ENCODE measurements around the gene MIGA2. TPM values are rescaled to one million over a fixed set of nuclear protein-coding genes. Genes with fewer than 3 reads are reported as not detected.

The MIGA2 gene
- total and polyA plus RNA-seq, 2 of the 8 experiments (the other 6 are each of a cell fraction or from before 2014, with no cell fraction given): 24.6 to 39.0 TPM

- Histone ChIP-seq H3K23me2 (ENCODE audit: low read depth, low read length) (no peaks in the 10 kb centered on the region), H3K79me1 (ENCODE audit: low read depth, low read length) (no peaks in the 10 kb centered on the region), H3K23ac (ENCODE audit: insufficient read length) (no peak overlapping the region), H3K56ac (replicated peaks; ENCODE audit: insufficient read length, low read depth, low read length) (no peak overlapping the region), H3K4me2 (ENCODE audit: insufficient read depth in 1 of 2, low read depth in 2 of 2, low read length in 2 of 2) (no peak overlapping the region), H3K4ac (replicated peaks; ENCODE audit: insufficient read length, low read depth, low read length) (no peak overlapping the region), H3K14ac (ENCODE audit: insufficient read length) (no peak overlapping the region), H3K4me1 (replicated peaks in 1 of 4; ENCODE audit: control insufficient read depth in 3 of 4, insufficient read depth in 4 of 4, low read length in 3 of 4) (peaks cover 6 to 19% (median 17%) of the 10 kb centered on the region in 4 experiments), H4K20me1 (replicated peaks in 1 of 2; ENCODE audit: control insufficient read depth in 1 of 2, insufficient read depth in 2 of 2, low read length in 2 of 2) (peaks cover 0 to 3% of the 10 kb centered on the region in 2 experiments), H4K91ac (replicated peaks; ENCODE audit: insufficient read length, low read length) (no peak overlapping the region), H4K5ac (ENCODE audit: insufficient read length, low read depth, low read length) (no peak overlapping the region), H2BK5ac (ENCODE audit: low read depth, low read length) (no peak overlapping the region), H3K9ac (replicated peaks in 1 of 4; ENCODE audit: extremely low read depth in 1 of 4, low read depth in 3 of 4, low read length in 3 of 4) (no peak overlapping the region), H3K27me3 (replicated peaks in 1 of 4; ENCODE audit: control insufficient read depth in 3 of 4, extremely low read depth in 1 of 4, insufficient read depth in 3 of 4, low read length in 3 of 4) (no peaks in the 10 kb centered on the region), H3K27ac (ENCODE audit: low read depth, low read length) (no peak overlapping the region), H3K36me3 (ENCODE audit: control insufficient read depth in 2 of 4, insufficient read depth in 4 of 4, low read length in 3 of 4) (no peaks in the 10 kb centered on the region), H2AK5ac (ENCODE audit: low read depth, low read length) (no peak overlapping the region), H4K8ac (ENCODE audit: extremely low read depth, insufficient read depth, low read length) (no peak overlapping the region), H3K9me3 (ENCODE audit: insufficient read depth in 2 of 2, low read depth in 1 of 2, low read length in 1 of 2) (no peaks in the 10 kb centered on the region), H2BK20ac (ENCODE audit: low read length) (no peak overlapping the region), H3K18ac (ENCODE audit: extremely low read depth, low read length) (no peak overlapping the region), H2AFZ (ENCODE audit: low read length) (no peak overlapping the region), H3K4me3 (ENCODE audit: extremely low read depth in 1 of 4, insufficient read depth in 2 of 4, low read depth in 3 of 4, low read length in 4 of 4) (no peak overlapping the region), H2BK120ac (replicated peaks; ENCODE audit: low read depth, low read length) (no peak overlapping the region), H2BK12ac (ENCODE audit: low read depth, low read length) (no peak overlapping the region), H2BK15ac (ENCODE audit: low read length) (no peak overlapping the region), H3K79me2 (ENCODE audit: control insufficient read depth in 1 of 2, insufficient read depth in 2 of 2, low read length in 2 of 2) (peaks cover 0 to 2% of the 10 kb centered on the region in 2 experiments; a peak in 1 of 4 replicates)
- POLR2A ChIA-PET (ENCODE audit: partially characterized antibody): interaction anchor here (1.0 to 2.2 kb wide), 3 partner anchors 9 to 38 kb away, joined by 3 to 6 read pairs (median 4); partner anchors contain the start of gene MIGA2
- DNase-seq (ENCODE audit: low read depth in 1 of 2, low spot score in 2 of 2) (no peak), FAIRE-seq (no peak)
- 96% methylated on average over 3 of the region's 3 CpGs; no CpG with 5 or more reads in 1 of the 2 experiments for WGBS, 2 experiments (ENCODE audit: extremely low coverage in 1 of 2, insufficient coverage in 1 of 2, insufficient read length in 1 of 2, insufficient replicate concordance in 2 of 2, low coverage in 1 of 2, low lambda C conversion rate in 2 of 2, missing lambda C conversion rate in 1 of 2)
- CTCF ChIA-PET (ENCODE audit: partially characterized antibody): interaction anchor here (0.7 to 2.1 kb wide), 7 partner anchors 9 to 68 kb away, joined by 3 to 8 read pairs (median 3); no protein-coding TSS in a partner anchor
- no peak for TF ChIP-seq TEAD4 (IDR thresholded peaks at IDR 0.05; ENCODE audit: low read depth, low read length)
- TF ChIP-seq SP2 (IDR thresholded peaks at IDR 0.05; ENCODE audit: low read length): no peak
- TF ChIP-seq PHF8 (conservative IDR thresholded peaks at IDR 0.05; ENCODE audit: low read depth, low read length): no peak
- TF ChIP-seq RNF2 (IDR thresholded peaks at IDR 0.05; ENCODE audit: borderline replicate concordance, low read depth, low read length, missing control alignments, poor library complexity, severe bottlenecking): no peak
- no peak for TF ChIP-seq SAP30 (IDR thresholded peaks at IDR 0.05; ENCODE audit: insufficient read depth, insufficient replicate concordance, low read length)
- TF ChIP-seq ATF2 (IDR thresholded peaks at IDR 0.05; ENCODE audit: low read length): no peak
- TF ChIP-seq ATF3 (IDR thresholded peaks at IDR 0.05; ENCODE audit: insufficient read depth, low read depth, low read length): no peak
- no peak for TF ChIP-seq SIRT6 (IDR thresholded peaks at IDR 0.05; ENCODE audit: low read length)
- TF ChIP-seq MAFK (IDR thresholded peaks at IDR 0.05; ENCODE audit: low read depth, low read length): no peak
- TF ChIP-seq GTF2F1 (IDR thresholded peaks at IDR 0.05; ENCODE audit: borderline replicate concordance, low read depth, low read length): no peak
- TF ChIP-seq CBX8 (IDR thresholded peaks at IDR 0.05; ENCODE audit: borderline replicate concordance, low read depth, low read length): no peak
Observed at GRCh38 chr9:129074106-129074505, 37.7 kb downstream of the MIGA2 start.

All from H1 (cell line).